ENCODE data around the gene TACC3.

Gene TACC3

DNA sequence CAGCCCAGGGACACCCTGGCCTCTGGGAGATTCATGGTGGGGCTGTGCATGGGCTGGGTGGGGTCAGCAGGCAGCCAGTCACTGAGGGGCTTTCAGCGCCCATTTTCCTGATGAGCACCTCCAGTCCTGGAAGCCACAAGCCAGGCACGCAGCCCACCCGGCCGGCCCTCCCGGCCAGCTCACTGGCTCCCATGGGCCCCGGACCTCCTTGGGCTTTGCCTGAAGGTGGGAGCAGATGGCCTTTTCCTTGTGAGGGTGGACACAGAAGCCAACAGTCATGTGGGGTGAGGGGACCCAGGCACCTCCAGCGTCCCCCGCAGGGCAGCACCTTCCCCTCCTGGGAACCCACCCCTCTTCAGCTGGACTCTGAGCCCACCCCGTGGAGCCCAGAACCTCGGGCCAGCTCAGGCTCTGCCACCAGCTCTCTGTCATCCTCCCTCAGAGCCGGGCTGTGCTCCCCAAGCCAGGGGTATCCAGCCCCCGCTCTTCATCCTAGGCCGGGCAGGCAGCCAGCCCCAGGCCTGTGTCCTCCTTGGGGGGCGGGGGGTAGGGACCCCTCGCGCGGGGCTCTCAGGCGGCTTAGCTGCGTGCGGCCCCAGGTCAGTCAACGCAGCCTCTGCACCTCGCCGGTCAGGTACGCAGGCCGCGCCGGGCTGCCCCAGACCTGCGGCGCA, 71.0 kb downstream of the TACC3 start:
- TF ChIP-seq TAF1 (IDR thresholded peaks at IDR 0.05; ENCODE audit: low read depth) (no peak), RAD21 (IDR thresholded peaks at IDR 0.05; ENCODE audit: low read depth) (no peak), YY1 (IDR thresholded peaks at IDR 0.05; ENCODE audit: low read depth) (no peak), TCF12 (IDR thresholded peaks at IDR 0.05; ENCODE audit: low read depth) (no peak), FOXM1 (IDR thresholded peaks at IDR 0.05; ENCODE audit: borderline replicate concordance, low read depth) (no peak), CREB1 (IDR thresholded peaks at IDR 0.05; ENCODE audit: low read depth) (no peak), ZBTB7A (IDR thresholded peaks at IDR 0.05; ENCODE audit: low read depth) (no peak)
- TF ChIP-seq, protein P1, sequence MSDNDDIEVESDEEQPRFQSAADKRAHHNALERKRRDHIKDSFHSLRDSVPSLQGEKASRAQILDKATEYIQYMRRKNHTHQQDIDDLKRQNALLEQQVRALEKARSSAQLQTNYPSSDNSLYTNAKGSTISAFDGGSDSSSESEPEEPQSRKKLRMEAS (IDR thresholded peaks at IDR 0.05): no peak; the same call in 1 of the 2 replicates
- TF ChIP-seq, protein P2, sequence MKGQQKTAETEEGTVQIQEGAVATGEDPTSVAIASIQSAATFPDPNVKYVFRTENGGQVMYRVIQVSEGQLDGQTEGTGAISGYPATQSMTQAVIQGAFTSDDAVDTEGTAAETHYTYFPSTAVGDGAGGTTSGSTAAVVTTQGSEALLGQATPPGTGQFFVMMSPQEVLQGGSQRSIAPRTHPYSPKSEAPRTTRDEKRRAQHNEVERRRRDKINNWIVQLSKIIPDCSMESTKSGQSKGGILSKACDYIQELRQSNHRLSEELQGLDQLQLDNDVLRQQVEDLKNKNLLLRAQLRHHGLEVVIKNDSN (IDR thresholded peaks at IDR 0.05): no peak

DNA sequence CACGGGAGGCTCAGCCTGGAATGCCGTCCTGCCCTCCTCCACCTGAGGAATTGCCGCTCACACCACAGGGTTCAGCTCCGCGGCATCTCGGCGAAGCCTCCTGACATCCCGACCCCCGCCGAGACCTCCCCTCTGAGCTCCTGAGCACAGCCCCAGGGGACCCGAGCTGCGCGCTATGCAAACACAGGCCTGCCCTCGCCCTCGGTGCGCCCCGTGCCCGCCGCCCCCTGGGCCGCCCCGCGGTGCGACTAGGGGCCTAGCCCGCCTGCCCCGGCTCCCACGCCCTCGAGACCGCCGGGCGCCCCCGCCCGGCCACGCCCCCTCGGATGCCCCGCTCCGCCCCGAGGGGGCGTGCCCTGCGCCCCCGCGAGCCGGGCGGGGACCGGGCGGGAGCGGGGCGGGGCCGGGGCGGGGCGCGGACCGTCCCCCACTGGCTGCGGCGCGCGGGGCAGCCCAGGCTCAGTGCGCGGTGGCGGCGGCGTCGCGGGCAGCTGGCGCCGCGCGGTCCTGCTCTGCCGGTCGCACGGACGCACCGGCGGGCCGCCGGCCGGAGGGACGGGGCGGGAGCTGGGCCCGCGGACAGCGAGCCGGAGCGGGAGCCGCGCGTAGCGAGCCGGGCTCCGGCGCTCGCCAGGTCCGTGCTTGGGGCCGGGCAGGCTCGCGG, 71.6 kb downstream of the TACC3 start, which contains the start of gene FGFR3:
FGFR3 (plus strand) TSS at position 462 of the 664 bp plus-strand sequence. CDS start 642 bp downstream, outside the sequence.
- TF ChIP-seq EGR1 (IDR thresholded peaks at IDR 0.05) (peak; percentile 47; the same call in 1 of the 2 replicates), CEBPB (IDR thresholded peaks at IDR 0.05) (no peak), TAF1 (IDR thresholded peaks at IDR 0.05; ENCODE audit: low read depth) (no peak), TEAD4 (IDR thresholded peaks at IDR 0.05) (peak; percentile 76), FOXM1 (IDR thresholded peaks at IDR 0.05; ENCODE audit: borderline replicate concordance, low read depth) (no peak), YY1 (IDR thresholded peaks at IDR 0.05; ENCODE audit: low read depth) (no peak), NFIC (IDR thresholded peaks at IDR 0.05) (no peak), EP300 (IDR thresholded peaks at IDR 0.05; ENCODE audit: borderline replicate concordance) (no peak), CREB1 (IDR thresholded peaks at IDR 0.05; ENCODE audit: low read depth) (no peak), ZBTB7A (IDR thresholded peaks at IDR 0.05; ENCODE audit: low read depth) (peak; percentile 72; the same call in 1 of the 2 replicates), TCF12 (IDR thresholded peaks at IDR 0.05; ENCODE audit: low read depth) (no peak)
- TF ChIP-seq, protein P1 (IDR thresholded peaks at IDR 0.05): peak; percentile 79; the same call in 1 of the 2 replicates

DNA sequence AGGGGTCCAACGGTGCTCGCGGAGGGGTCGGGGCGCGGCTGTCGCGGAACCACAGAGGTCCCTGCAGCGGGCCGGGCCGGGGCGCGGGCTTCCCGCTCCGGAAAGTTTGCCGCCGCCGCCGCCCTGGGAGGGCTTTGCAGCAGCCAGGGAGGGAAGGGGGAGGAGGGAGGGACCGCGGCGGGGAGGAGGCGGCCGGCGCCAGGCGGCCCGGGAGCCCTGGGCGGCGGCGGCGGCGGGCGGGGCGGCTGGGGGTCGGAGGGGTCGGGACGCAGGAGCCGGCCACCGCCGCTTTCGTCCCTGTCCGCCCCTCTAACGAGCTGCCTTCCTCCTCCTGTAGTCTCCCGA, 72.1 kb downstream of the TACC3 start:
- TF ChIP-seq TCF12 (IDR thresholded peaks at IDR 0.05; ENCODE audit: low read depth) (no peak), ZBTB7A (IDR thresholded peaks at IDR 0.05; ENCODE audit: low read depth) (no peak), NFIC (IDR thresholded peaks at IDR 0.05) (no peak), TAF1 (IDR thresholded peaks at IDR 0.05; ENCODE audit: low read depth) (no peak; the same call in 1 of the 2 replicates), EGR1 (IDR thresholded peaks at IDR 0.05) (no peak), EP300 (IDR thresholded peaks at IDR 0.05; ENCODE audit: borderline replicate concordance) (no peak), RAD21 (IDR thresholded peaks at IDR 0.05; ENCODE audit: low read depth) (no peak), TEAD4 (IDR thresholded peaks at IDR 0.05) (no peak), YY1 (IDR thresholded peaks at IDR 0.05; ENCODE audit: low read depth) (no peak), FOXM1 (IDR thresholded peaks at IDR 0.05; ENCODE audit: borderline replicate concordance, low read depth) (no peak), CREB1 (IDR thresholded peaks at IDR 0.05; ENCODE audit: low read depth) (no peak), CEBPB (IDR thresholded peaks at IDR 0.05) (no peak)
- TF ChIP-seq, protein P2 (IDR thresholded peaks at IDR 0.05): no peak
- TF ChIP-seq, protein P1 (IDR thresholded peaks at IDR 0.05): no peak
- TF ChIP-seq, protein P3, sequence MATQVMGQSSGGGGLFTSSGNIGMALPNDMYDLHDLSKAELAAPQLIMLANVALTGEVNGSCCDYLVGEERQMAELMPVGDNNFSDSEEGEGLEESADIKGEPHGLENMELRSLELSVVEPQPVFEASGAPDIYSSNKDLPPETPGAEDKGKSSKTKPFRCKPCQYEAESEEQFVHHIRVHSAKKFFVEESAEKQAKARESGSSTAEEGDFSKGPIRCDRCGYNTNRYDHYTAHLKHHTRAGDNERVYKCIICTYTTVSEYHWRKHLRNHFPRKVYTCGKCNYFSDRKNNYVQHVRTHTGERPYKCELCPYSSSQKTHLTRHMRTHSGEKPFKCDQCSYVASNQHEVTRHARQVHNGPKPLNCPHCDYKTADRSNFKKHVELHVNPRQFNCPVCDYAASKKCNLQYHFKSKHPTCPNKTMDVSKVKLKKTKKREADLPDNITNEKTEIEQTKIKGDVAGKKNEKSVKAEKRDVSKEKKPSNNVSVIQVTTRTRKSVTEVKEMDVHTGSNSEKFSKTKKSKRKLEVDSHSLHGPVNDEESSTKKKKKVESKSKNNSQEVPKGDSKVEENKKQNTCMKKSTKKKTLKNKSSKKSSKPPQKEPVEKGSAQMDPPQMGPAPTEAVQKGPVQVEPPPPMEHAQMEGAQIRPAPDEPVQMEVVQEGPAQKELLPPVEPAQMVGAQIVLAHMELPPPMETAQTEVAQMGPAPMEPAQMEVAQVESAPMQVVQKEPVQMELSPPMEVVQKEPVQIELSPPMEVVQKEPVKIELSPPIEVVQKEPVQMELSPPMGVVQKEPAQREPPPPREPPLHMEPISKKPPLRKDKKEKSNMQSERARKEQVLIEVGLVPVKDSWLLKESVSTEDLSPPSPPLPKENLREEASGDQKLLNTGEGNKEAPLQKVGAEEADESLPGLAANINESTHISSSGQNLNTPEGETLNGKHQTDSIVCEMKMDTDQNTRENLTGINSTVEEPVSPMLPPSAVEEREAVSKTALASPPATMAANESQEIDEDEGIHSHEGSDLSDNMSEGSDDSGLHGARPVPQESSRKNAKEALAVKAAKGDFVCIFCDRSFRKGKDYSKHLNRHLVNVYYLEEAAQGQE (IDR thresholded peaks at IDR 0.05; ENCODE audit: low read depth): no peak

DNA sequence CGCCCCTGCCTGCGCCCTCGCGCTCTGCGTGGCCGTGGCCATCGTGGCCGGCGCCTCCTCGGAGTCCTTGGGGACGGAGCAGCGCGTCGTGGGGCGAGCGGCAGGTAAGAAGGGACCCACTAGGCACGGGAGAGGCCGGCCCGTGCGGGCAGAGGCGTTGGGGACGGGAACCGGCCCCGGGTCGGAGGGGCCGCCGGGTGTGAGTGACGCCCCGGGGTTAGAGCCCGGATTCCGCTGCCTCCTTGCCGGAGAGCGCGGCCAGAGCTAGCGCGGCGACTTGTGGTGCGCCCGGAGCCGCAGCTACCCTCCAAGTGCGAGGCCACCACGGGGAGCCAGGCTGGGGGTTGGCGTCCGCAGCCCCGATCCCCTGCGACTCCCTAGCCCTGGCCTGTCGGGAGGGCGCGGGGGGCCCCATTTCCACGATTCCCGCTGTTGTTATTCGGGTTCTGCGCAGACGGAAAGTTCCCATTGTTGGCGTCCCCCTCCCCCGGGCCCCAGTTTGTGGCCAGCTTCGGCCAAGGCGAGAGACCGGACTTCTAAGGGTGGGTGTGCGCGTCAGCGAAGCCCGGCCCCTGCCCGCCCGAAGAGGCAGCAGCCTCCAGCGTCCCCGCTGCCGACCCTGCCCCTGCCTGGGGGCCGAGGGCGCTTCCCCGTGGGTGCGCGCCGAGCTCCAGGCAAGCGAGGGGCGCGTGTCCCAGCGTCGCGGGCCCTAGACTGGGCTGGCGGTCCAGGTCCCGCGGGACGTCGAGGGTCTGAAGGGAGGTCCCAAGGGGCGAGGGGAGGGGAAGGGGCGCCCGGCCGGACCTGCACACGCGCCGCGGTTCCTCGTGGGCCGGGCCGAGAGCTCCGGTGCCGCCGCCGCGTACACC, 72.9 kb downstream of the TACC3 start:
- TF ChIP-seq, protein P1 (IDR thresholded peaks at IDR 0.05): peak; percentile 55
- TF ChIP-seq TAF1 (IDR thresholded peaks at IDR 0.05; ENCODE audit: low read depth): no peak
- TF ChIP-seq ZBTB7A (IDR thresholded peaks at IDR 0.05; ENCODE audit: low read depth): peak; percentile 55
